ENCODE results near the gene SORCS2.

Gene SORCS2

DNA sequence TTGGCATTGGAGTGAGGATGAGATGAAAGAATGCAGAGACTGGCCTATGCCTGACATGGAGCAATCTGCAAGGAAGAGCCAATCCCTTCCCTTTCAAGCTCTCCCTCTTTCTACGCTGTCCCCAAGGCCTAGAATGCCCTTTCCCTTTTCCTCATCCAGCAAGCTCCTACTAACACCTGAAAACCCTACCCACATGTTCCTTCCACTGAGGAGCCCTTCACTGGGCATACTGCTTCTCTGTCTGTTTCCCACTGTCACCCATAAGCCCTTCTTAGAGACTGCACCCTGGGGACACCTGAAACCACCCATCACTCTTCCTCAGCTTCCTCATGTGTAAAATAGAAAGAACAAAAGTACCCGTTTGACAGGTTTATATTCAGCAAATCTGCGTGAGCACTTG lies 492.0 kb downstream of the SORCS2 start:
- no peak for DNase-seq

DNA sequence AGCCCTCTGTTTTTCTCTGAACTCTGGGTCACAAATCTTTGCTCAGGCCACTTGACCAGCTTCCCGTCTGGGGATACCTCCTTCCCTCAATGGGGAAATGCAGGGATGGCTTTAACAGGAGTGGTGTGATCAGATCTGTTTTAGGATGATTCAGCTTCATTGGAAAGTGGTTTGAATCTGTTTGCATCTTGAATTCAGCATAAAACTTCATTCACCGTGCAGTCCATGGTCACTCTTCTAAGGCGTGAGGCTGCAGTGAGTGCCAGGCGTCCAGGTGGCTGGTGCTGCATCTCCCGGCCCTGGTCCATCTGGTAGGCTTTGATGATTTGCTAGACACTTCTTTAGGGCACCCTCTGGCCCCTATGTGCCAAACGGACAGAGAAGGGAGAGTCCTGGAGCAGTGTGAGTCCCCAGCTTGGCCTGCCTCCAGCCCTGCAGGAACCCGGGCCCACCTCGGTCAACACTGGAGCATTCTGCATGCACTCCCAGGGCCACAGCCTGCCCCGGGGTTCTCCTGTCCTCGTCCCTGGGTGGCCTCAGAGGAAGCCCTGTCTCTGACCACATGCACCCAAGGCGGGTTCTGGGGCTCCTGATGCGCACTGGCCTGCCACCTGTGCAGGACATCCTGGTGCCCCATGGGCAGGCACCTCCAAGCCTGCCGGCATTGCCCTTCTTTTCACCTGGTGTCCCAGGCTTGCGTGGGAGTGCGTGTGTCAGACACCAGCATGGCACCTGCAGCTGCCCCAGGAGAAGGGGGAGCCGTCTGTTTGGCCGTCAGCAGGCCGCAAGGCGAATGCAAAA lies 493.9 kb downstream of the SORCS2 start:
- no peak for DNase-seq

DNA sequence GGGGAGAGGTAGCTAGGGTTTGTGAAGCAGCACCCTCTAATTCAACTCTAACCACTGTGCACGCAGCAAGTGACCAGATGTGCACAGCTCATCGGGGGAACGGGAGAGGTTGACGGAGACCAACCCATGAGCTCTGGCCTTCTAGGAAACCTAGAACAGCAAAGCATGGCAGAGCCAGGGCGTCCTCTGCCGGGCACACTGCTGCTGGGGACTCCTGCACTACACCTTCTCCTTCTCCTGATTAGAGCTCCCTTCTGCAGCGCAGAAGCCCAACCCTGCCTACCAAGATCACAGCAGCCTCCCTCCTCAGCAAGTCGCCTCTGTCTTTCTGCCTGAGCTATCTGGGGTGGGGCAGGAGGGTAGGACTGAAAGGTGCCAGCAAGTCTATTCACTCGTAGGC lies 494.7 kb downstream of the SORCS2 start:
- DNase-seq, result no peak

DNA sequence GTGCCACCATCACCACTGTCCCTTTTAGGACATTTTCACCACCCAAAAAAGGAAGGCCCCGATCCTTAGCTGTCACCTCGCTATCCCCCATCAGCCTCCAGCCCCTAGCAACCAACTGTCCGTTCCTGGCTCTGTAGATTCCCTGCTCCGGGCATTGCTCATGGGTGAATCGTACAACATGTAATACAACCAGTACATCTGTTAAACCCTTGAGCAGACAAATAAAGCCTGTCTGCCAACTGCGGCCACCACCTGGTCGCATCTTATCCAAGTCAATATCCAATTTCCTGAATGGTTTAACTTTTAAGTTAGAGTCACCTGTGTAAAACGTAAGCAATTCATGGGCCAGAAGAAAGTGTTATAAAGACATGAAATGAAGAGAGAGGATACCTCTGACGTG lies 495.5 kb downstream of the SORCS2 start:
- DNase-seq, result no peak

DNA sequence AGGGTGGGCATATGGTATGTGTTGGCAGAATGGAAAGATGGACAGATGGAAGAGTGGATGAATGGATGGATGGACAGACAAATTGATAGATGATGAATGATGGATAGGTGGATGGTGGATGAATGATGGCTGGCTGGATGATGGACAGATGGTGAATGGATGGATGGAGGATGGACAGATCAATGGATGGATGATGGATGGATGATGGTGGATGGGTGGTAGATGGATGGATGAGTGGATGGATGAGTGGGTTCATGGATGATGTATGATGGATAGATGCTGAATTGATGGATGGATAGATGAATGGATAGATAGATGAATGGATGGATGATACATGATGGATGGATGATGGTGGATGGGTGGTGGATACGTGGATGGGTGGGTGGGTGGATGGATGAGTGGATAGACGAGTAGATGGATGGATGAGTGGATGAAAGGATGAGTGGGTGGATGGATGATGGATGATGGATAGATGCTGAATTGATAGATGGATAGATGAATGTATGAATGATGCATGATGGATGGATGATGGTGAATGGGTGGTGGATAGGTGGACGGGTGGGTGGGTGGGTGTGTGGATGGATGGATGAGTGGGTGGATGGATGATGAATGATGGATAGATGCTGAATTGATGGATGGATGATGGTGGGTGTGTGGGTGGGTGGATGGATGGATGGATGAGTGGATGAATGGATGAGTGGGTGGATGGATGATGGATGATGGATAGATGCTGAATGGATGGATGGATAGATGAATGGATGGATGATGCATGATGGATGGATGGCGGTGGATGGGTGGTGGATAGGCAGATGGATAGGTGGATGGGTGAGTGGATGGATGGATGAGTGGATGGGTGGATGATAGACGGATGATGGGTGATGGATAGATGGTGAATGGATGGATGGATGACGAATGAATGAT lies 497.7 kb downstream of the SORCS2 start:
- DNase-seq, result no peak

DNA sequence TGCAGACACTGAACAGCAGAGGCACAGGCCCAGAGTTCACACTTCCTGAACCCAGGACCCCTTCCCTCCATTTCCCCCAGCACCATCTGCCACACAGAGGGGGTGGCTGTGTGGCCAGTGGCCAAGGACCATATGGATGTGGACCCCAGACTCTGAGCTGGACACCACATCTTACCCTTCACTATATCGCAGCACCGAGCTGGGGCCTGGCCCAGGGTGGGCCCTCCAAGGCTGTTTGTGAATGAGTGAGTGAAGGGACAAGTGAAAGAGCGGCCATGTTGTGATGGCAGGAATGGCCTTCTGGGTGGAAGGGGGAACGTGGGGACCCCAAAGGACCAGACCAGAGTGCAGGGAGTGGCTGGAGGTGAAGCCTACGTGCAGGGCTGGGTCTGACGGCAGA lies 498.7 kb downstream of the SORCS2 start:
- no peak for DNase-seq

DNA sequence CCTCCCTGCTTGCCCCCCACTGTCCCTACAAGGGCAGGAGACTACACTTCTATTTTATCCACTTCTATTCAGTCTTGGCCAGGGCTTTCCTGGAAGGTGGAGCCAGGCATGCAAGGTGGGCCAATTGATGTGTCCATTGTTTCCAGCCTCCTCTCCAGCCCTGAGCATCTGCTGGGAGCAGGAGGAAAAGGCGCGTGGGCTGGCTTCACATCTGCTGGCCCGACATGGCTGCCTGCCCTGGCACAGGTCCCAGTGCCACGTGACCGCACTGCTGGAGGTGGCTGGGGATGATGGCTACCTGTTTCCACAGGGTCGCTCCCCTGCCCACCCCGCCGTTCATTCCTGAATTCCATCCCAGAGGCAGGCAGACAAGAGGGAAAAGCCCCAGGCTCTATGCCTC lies 499.6 kb downstream of the SORCS2 start:
- no peak for DNase-seq

DNA sequence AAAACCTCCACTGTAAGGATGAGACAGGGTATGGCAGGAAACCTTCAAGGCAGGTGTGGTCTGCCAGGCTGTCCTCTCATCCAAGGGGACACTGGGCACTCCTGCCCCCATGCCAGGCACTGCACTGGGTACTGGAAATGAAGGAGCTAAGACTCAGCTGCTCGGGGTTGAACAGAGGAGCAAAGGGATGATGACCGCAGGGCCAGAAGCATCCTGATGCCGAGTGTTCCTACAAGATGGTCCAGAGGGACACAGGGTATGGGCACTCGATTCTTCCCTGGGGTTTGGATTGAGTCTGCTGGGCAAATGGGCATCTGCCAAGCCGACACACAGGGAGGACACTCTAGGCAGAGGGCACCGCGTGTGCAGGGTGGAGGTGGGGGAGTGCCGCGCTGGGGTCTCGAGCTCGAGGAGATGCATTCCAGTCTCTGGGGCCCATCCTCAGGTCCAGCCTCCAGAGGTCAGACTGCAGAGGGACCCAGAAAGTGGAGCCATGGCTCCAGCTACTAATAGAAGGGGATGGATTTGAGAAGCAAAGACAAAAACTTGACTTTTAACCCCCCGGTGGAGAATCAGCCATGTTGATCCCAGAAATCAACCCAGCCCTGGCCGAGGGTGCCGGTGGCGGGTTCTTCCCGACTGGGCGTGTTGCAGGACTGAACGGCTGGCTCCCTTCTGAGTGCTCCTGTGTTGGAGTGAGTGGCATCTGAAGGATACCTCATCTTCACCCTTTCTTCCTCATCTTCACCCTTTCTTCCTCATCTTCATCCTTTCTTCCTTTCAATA lies 500.3 kb downstream of the SORCS2 start:
- DNase-seq, result no peak

DNA sequence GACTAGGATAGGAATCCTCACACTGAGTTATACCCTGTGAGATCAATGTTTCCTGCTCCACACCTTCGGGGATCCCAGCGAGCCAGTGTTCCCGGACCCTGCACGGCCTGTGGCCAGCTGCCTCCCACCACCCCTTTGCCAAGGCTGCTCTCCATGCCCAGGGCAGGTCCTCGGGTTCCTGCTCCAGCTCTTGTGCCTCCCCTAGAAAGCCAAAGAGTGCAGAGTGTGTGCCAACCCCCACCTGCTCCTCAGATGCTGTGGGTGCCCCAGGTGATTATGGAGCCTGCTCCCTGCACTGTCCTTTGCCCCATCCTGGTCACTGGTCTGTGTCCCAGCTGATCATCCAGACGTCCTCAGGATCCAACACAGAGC lies 500.9 kb downstream of the SORCS2 start:
- DNase-seq, result no peak

DNA sequence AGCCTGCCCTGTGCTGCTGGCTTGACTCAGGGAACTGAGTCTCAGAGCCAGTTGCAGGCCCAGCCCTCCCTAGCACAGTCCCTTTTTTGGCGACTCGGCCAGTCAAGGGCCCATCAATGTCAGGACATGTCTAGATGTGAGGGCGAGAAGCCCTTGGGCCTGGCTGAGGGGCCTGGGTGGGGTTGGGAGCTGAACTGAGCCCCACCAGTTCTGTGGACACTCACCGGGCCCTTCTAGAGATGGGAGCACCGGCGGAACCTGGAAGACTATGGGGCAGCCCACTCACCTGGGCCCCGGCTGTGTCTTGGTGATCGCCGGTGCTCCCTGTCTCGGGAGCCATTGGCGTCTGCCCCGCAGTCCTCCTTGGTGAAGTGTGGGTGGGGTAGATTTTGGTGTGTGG lies 501.4 kb downstream of the SORCS2 start:
- no peak for DNase-seq

DNA sequence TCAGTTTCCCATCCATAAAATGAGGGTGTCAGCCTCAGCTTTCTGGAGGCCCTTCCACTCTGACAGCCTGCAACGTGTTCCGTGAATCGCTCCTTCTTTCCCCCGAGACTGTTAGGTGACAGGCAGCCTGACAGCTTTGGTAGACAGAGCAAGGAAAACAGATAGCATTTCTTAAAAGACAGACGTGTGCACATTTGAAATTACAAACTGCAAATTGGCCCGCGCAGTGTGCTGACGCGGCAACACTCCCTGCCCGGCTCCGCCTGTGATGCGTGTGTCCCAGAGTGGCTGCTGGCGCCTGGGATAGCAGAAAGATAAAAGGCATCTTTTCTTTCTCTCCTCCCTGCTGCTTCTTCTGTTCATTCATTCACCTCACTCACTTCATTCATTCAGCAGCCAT lies 502.0 kb downstream of the SORCS2 start:
- no peak for DNase-seq

DNA sequence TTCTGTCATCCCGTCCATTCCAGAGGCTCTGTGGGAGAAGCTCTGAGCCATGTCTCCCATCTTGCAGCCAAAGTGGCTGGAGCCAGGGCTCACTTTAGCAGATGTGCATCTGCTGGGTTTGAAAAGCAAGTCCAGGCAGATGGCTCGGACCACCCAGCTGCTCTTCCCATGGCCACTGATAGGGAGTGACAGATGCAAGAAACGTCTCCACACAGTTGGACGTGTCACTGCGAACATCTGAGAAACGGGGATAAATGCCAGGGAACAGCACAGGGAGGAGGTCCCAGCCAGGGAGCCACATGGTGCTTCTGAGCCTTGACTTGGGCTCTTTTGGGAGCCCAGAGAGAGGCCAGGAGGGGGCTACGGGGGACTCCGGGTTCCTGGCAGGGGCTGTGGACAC lies 505.0 kb downstream of the SORCS2 start:
- DNase-seq, result no peak

DNA sequence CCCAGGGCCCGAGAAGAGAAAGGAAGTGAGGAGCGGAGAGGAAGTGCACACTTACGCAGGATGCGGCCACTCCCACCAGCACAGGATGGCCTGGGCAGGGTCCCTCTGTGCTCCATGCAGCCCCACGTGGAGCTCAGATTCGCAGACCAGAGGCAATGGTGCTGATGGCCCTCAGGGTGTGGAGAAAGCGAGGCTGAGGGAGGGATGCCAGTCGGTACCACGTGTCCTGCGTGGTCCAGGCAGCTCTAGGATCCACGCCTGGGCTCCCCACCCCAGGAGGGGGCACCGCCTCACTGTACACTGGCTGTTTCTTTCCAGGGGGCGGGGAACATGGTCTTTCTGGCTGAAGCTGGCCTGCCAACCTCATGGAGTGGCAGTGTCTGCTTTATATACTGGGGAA lies 505.5 kb downstream of the SORCS2 start:
- DNase-seq, result no peak

DNA sequence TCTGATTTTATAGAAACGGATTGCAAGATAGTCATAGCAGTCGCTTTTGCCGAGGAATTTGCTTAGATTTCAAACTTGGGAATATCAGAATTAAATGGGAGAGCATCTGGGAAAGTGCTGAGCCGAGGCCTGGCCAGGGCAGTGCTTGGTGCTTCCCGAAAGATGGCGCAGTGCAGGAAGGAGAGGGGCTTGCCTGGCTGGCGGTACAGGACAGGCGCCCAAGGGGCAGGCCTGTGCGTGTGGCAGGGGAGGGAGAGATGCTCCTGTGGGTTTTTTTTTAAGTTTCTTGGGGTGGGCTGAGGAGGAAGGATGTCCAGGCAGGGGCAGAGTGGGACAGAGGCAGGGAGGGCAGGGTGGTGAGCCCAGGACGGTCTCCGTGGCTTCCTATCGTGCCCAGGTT lies 506.2 kb downstream of the SORCS2 start:
- DNase-seq, result no peak

DNA sequence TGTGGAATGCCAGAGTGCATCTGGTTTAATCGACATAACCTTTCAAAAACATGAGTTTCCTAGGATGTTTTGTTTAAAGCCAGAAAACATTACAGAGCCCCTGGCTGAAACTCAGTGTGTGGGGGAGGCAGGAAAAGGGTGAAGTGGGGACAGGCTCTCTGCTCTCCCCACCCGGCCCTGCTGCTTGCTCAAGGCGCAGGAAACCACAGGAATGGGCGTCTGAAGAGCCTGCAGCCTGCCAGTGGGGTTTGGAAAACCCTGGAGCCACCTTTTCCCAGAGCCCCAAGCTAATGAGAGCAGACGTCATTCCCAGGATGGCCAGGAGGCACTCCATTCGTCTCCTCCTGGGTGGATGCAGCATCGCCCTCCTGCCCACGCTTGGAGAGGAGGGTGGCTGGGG lies 506.7 kb downstream of the SORCS2 start:
- no peak for DNase-seq

DNA sequence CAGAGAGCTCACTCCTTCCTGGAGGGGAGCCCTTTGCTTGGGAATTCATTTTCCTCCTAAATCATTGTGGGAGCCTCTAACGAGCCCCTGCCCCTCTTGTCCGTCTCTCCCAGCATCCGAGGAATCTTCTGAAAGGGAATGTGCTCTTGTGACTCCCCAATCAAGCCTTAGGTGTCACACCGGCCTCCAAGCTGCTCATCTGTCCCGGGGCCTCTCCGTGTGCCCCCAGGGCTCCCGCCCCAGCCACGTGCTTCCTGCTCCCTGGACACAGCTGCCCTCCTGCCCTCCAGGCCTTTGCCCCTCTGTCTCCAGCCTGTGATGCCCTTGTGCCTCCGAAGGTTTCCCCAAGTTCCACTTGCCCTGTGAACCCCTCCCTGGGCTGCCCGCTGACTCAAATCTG lies 507.5 kb downstream of the SORCS2 start:
- no peak for DNase-seq

DNA sequence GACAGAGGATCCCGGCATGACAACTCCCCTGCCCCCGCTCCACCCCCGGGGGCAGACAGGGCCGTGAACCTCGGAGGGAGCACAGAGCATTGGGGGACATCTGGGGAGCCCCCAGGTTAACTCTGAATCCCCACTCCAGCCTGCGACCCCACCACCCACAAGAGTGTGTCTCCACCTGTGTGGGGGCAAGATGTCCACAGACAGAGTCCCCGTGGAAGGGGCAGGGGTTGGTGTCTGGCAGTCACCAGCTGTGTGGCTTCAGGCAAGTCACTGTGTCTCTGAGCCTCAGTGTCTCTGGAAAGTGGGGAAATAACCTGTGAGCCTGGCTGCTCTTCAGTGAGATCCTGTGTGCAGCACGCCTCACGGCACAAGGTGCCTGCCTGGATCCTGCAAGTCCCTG lies 508.3 kb downstream of the SORCS2 start:
- DNase-seq, result no peak

DNA sequence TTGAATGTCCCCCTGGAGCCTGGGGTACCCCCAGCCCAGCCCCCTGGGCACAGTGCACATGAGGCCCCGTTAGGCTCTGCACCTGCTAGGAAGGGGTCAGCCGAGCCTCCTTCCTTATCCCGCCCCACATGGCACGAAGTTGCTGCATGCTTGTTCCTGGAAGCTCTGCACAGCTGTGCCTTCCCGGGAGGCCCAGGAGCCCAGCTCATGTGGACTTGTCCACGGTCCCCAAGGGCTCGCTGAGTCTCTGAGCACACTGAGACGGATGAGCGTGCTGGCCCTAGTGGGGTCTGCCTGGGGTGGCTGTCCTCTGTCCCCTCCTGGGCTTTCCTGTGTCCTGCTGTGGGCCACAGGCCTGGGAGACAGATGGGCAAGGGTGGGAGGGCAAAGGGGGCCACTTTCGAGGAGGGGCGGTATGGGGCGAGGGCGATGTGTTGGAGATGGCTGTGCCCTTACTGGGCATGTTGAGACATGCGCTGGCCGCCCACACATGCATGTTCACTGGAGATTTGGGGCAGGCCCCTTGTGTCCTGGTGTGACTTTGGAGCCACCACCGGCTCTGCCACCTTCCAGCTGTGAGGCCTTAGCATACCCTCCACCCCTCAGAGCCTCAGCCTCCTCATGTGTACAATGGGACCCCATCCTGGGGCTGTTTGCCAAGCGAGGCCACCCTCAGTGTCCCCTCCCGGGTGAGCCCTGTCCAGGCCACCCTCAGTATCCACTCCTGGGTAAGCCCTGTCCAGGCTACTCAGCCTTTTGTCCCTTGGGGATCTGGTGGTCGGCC lies 509.7 kb downstream of the SORCS2 start:
- DNase-seq, result no peak

DNA sequence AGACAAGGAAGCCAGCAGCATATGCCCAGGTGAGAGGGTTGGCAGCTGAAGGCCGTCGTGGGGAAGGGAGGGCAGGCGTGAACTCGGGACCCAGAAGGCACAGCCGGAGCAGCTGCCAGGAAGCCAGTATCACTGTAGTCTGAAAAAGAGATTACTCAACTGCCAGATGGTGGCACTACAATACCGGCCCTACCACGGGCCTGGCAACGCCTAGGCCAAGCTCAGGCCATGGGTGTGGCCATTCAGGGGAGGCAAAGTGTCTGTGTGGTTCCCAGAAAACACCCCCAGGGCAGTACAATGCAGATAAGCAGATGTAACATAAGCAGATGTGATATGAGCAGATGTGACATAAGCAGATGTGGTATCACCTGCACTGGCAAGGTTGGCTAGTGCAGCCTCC lies 511.4 kb downstream of the SORCS2 start:
- no peak for DNase-seq

DNA sequence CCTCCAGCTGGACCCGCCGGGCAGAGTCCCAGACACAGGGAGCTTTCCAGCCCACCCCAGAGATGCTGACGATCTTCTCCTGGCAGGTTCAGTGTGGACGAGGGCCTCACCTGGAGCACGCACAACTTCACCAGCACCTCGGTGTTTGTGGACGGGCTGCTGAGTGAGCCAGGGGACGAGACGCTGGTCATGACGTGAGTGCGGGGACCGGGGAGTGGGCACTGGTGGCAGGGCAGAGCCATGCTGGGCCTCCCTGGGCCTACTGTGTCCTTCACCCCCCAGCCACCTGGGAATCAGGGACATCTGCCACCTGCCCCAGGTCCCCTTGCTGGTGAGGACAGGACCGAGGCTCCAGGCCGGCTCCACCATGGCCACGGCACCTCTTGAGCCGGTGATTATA lies 511.8 kb downstream of the SORCS2 start:
- no peak for DNase-seq

DNA sequence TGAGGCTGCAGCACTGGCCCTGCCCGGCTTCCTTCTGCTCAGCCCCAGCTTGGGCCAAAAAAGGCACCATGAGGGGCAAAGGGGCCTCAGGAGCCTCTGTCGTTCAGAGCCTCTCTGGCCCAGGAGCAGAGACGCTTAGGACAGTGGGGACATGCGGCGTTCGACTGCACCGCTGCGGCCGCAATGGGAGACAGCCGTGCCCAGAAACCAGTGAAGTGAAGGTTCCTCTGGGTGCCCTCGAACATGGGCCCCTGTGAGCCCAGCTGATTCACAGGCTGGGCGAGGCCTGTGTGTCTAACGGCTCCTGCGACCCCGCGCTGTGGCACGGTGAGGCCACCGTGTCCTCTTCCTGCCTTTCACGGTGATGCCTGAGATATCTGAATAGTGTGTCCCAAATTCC lies 512.3 kb downstream of the SORCS2 start:
- no peak for DNase-seq

DNA sequence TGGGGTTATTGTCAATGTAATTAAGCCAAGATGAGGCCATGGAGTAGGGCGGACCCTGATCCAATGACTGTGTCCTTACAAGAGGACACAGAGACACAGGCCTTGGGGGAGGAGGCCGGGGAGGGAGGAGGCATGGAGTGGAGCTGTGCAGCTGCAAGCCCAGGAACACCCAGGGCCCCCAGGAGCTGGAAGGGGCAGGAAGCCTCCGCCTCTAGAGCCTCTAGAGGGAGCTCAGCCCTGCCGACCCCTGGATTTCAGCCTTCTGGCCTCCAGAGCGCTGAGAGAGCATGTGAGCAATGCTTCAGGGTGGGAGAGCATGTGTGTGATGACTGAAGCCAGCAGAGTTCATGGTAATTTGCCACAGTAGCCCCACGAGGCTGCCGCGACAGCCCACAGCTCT lies 512.7 kb downstream of the SORCS2 start:
- DNase-seq, result no peak

DNA sequence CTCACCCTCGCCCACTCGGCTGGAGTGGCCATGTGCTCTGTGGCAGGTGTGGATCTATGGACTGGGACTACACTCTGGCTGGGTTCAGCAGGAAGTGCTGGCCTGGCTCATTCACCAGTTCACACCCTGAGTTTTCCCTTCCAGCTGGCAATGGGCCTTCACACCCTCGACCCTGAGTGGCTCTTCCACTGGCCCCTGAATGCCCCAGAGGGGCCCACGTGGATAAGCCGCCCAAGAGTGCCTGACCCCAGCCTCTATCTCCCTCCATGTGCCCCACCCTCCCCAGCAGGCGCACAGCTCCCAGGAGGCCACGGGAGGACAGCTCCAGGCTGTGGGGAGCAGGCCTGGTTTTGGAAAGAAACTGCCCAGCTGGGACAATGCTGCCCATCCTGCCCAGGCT lies 513.3 kb downstream of the SORCS2 start:
- DNase-seq, result no peak
